H1 (cell line): ENCODE data around the gene NPL. TPM values are rescaled to one million over a fixed set of nuclear protein-coding genes. Genes with fewer than 3 reads are reported as not detected.
A peak's percentile ranks its signal among the peaks of the same experiment; 100 is the strongest.

Experiments used
- CTCF ChIA-PET: fragments of 300-600 bp; sonication (Branson Sonifier 250); formaldehyde crosslinking; loops from one replicate; lab custom pipeline; 2021; ENCODE audit not compliant: partially characterized antibody; lab: Charles Lee
- POLR2A ChIA-PET: fragments of 300-600 bp; sonication (Branson Sonifier 250); formaldehyde crosslinking; loops from one replicate; lab custom pipeline; 2021; ENCODE audit warnings: inconsistent platforms; ENCODE audit not compliant: partially characterized antibody; lab: Charles Lee
- DNase-seq, 2 experiments: peaks; one replicate each; pipeline versions ENCODE4 v3.0.0 to v3.0.0-alpha.2; 2010 to 2022; ENCODE audit warnings: low spot score in 2 of 2, low read depth in 1 of 2, mixed read lengths in 1 of 2
- FAIRE-seq: peaks from 2 replicates; lab custom pipeline; 2011; peaks lifted over from hg19 to GRCh38; lab: Jason Lieb, UNC
- H2AFZ ChIP-seq: 2 replicates; pipeline ENCODE4 v1.8.1; 2012; ENCODE audit warnings: low read length, inconsistent platforms
- H2AK5ac ChIP-seq: 2 replicates; pipeline ENCODE4 v1.6.1; 2013; ENCODE audit warnings: low read depth, low read length
- H2BK120ac ChIP-seq: replicated peaks from 2 replicates; pipeline ENCODE3; 2013; ENCODE audit warnings: low read depth, low read length, inconsistent platforms
- H2BK12ac ChIP-seq: 2 replicates; pipeline ENCODE4 v1.6.1; 2013; ENCODE audit warnings: low read depth, low read length
- H2BK15ac ChIP-seq: 2 replicates; pipeline ENCODE4 v1.6.1; 2013; ENCODE audit warnings: low read length
- H2BK20ac ChIP-seq: 2 replicates; pipeline ENCODE4 v1.6.1; 2013; ENCODE audit warnings: low read length
- H2BK5ac ChIP-seq: 2 replicates; pipeline ENCODE4 v1.6.1; 2013; ENCODE audit warnings: low read depth, low read length
- H3K14ac ChIP-seq: 2 replicates; pipeline ENCODE4 v1.6.1; 2013; ENCODE audit warnings: inconsistent platforms; ENCODE audit not compliant: insufficient read length
- H3K18ac ChIP-seq: 2 replicates; pipeline ENCODE4 v1.6.1; 2013; ENCODE audit warnings: low read length; ENCODE audit errors: extremely low read depth
- H3K23ac ChIP-seq: 2 replicates; pipeline ENCODE4 v1.6.1; 2013; ENCODE audit warnings: inconsistent platforms; ENCODE audit not compliant: insufficient read length
- H3K23me2 ChIP-seq: 2 replicates; pipeline ENCODE4 v1.6.1; 2013; ENCODE audit warnings: low read depth, low read length
- H3K27ac ChIP-seq: 2 replicates; pipeline ENCODE4 v1.6.1; 2011; ENCODE audit warnings: low read depth, low read length, inconsistent platforms
- H3K27me3 ChIP-seq, 4 experiments: replicated peaks in 1 of 4; 1 replicate in 1 of 4; 2 replicates in 3 of 4; pipeline versions ENCODE4 v1.6.1 to v1.8.1; 2011 to 2013; ENCODE audit warnings: low read length in 3 of 4, mild to moderate bottlenecking in 3 of 4, inconsistent platforms in 2 of 4, mixed read lengths in 2 of 4, moderate library complexity in 1 of 4; ENCODE audit not compliant: control insufficient read depth in 3 of 4, insufficient read depth in 3 of 4; ENCODE audit errors: extremely low read depth in 1 of 4
- H3K36me3 ChIP-seq, 4 experiments: 2 replicates each; pipeline versions ENCODE4 v1.6.1 to v1.8.1; 2011 to 2013; ENCODE audit warnings: mild to moderate bottlenecking in 4 of 4, low read length in 3 of 4, moderate library complexity in 2 of 4, control low read depth in 1 of 4, inconsistent platforms in 1 of 4; ENCODE audit not compliant: insufficient read depth in 4 of 4, control insufficient read depth in 2 of 4
- H3K4ac ChIP-seq: replicated peaks from 2 replicates; pipeline ENCODE3; 2013; ENCODE audit warnings: low read length, low read depth, mixed read lengths, inconsistent platforms; ENCODE audit not compliant: insufficient read length
- H3K4me1 ChIP-seq, 4 experiments: replicated peaks in 1 of 4; 1 replicate in 1 of 4; 2 replicates in 3 of 4; pipeline versions ENCODE4 v1.6.1 to v1.8.1; 2011 to 2013; ENCODE audit warnings: low read length in 3 of 4, inconsistent platforms in 2 of 4, mixed read lengths in 1 of 4; ENCODE audit not compliant: insufficient read depth in 4 of 4, control insufficient read depth in 3 of 4
- H3K4me2 ChIP-seq, 2 experiments: 2 replicates each; pipeline versions ENCODE4 v1.6.1 to v1.8.1; 2011 to 2013; ENCODE audit warnings: low read depth in 2 of 2, low read length in 2 of 2, control low read depth in 1 of 2, inconsistent platforms in 1 of 2, mild to moderate bottlenecking in 1 of 2; ENCODE audit not compliant: insufficient read depth in 1 of 2
- H3K4me3 ChIP-seq, 4 experiments: fragments of 200-600, 300-600 bp in 1 of 4; sonication (generic), shearing (Covaris generic), sonication (Bioruptor Twin) in 1 of 4; 2 replicates each; pipeline versions ENCODE4 v1.5.1 to v1.8.1; 2011 to 2016; ENCODE audit warnings: low read length in 4 of 4, low read depth in 3 of 4, control low read depth in 2 of 4, inconsistent platforms in 2 of 4, mild to moderate bottlenecking in 2 of 4, mixed read lengths in 1 of 4, moderate library complexity in 1 of 4; ENCODE audit not compliant: insufficient read depth in 2 of 4; ENCODE audit errors: extremely low read depth in 1 of 4
- H3K56ac ChIP-seq: replicated peaks from 2 replicates; pipeline ENCODE3; 2013; ENCODE audit warnings: low read depth, mild to moderate bottlenecking, mixed read lengths, low read length, inconsistent platforms; ENCODE audit not compliant: insufficient read length
- H3K79me1 ChIP-seq: 2 replicates; pipeline ENCODE4 v1.6.1; 2013; ENCODE audit warnings: low read depth, low read length, control low read depth
- H3K79me2 ChIP-seq, 2 experiments: 2 replicates each; pipeline versions ENCODE4 v1.6.1 to v1.8.1; 2012 to 2013; ENCODE audit warnings: low read length in 2 of 2, mild to moderate bottlenecking in 2 of 2, inconsistent platforms in 1 of 2; ENCODE audit not compliant: insufficient read depth in 2 of 2, control insufficient read depth in 1 of 2
- H3K9ac ChIP-seq, 4 experiments: replicated peaks in 1 of 4; 1 replicate in 1 of 4; 2 replicates in 3 of 4; pipeline versions ENCODE4 v1.6.1 to v1.8.1; 2011 to 2013; ENCODE audit warnings: low read depth in 3 of 4, low read length in 3 of 4, control low read depth in 2 of 4, mild to moderate bottlenecking in 2 of 4, moderate library complexity in 2 of 4, inconsistent platforms in 1 of 4; ENCODE audit errors: extremely low read depth in 1 of 4
- H3K9me3 ChIP-seq, 2 experiments: 2 replicates each; pipeline versions ENCODE4 v1.6.1 to v1.8.1; 2012 to 2013; ENCODE audit warnings: mild to moderate bottlenecking in 2 of 2, moderate library complexity in 2 of 2, control low read depth in 1 of 2, inconsistent platforms in 1 of 2, low read depth in 1 of 2, low read length in 1 of 2, mixed read lengths in 1 of 2; ENCODE audit not compliant: insufficient read depth in 2 of 2
- H4K20me1 ChIP-seq, 2 experiments: replicated peaks in 1 of 2; 2 replicates each; pipeline versions ENCODE3 to v1.8.1; 2011 to 2013; ENCODE audit warnings: inconsistent platforms in 2 of 2, low read length in 2 of 2, mild to moderate bottlenecking in 1 of 2; ENCODE audit not compliant: insufficient read depth in 2 of 2, control insufficient read depth in 1 of 2
- H4K5ac ChIP-seq: 2 replicates; pipeline ENCODE4 v1.6.1; 2013; ENCODE audit warnings: low read length, low read depth, mixed read lengths, inconsistent platforms; ENCODE audit not compliant: insufficient read length
- H4K8ac ChIP-seq: 2 replicates; pipeline ENCODE4 v1.8.0; 2013; ENCODE audit warnings: mild to moderate bottlenecking, moderate library complexity, low read length, inconsistent platforms; ENCODE audit not compliant: insufficient read depth; ENCODE audit errors: extremely low read depth
- H4K91ac ChIP-seq: replicated peaks from 2 replicates; pipeline ENCODE3; 2013; ENCODE audit warnings: low read length, mixed read lengths, inconsistent platforms; ENCODE audit not compliant: insufficient read length
- TEAD4 ChIP-seq: IDR thresholded peaks from 2 replicates; pipeline ENCODE4 v1.6.1; 2012; ENCODE audit warnings: low read depth, low read length, inconsistent platforms, mixed read lengths
- USF2 ChIP-seq: IDR thresholded peaks from 2 replicates; pipeline ENCODE4 v1.6.1; 2011; ENCODE audit warnings: low read length, improper control_type of control experiment
- WGBS, 2 experiments: shearing (Covaris generic) in 1 of 2; methylation state at CpG; one replicate each; pipeline versions ENCODE4 v1.1.6 to v1.1.7; 2013 to 2015; ENCODE audit warnings: low lambda C conversion rate in 2 of 2, mixed read lengths in 2 of 2, inconsistent platforms in 1 of 2, low coverage in 1 of 2, missing lambda C conversion rate in 1 of 2; ENCODE audit not compliant: insufficient replicate concordance in 2 of 2, insufficient coverage in 1 of 2, insufficient read length in 1 of 2; ENCODE audit errors: extremely low coverage in 1 of 2, missing lambda C conversion rate in 1 of 2; 5-methylcytosine and 5-hydroxymethylcytosine counted together
- polyA plus RNA-seq, 7 experiments: library from polyadenylated mRNA; depleted of rRNA in 3 of 7; stranded (reverse) in 5 of 7; unstranded in 2 of 7; fragments of >200 nt in 5 of 7; fragments of 200-250 nt in 2 of 7; gene quantifications; 1 replicate in 5 of 7; 2 replicates in 1 of 7; 4 replicates in 1 of 7; pipeline versions ENCODE4 v1.2.1 to v1.2.3, GENCODE V29; 2011 to 2013; ENCODE audit warnings: missing spikeins in 2 of 7, mixed read lengths in 2 of 7
- total RNA-seq: library from RNA; stranded (reverse); fragmentation: NEBNext Ultra II Directional; extraction: Animal tissue kit (Norgen Biotek cat#: 25700); gene quantifications from 2 replicates; pipeline ENCODE4 v1.2.1, GENCODE V29; 2021

NPL gene
- total and polyA plus RNA-seq, 2 of the 8 experiments (the other 6 are each of a cell fraction or from before 2014, with no cell fraction given), result 2.2 to 4.4 TPM

DNA sequence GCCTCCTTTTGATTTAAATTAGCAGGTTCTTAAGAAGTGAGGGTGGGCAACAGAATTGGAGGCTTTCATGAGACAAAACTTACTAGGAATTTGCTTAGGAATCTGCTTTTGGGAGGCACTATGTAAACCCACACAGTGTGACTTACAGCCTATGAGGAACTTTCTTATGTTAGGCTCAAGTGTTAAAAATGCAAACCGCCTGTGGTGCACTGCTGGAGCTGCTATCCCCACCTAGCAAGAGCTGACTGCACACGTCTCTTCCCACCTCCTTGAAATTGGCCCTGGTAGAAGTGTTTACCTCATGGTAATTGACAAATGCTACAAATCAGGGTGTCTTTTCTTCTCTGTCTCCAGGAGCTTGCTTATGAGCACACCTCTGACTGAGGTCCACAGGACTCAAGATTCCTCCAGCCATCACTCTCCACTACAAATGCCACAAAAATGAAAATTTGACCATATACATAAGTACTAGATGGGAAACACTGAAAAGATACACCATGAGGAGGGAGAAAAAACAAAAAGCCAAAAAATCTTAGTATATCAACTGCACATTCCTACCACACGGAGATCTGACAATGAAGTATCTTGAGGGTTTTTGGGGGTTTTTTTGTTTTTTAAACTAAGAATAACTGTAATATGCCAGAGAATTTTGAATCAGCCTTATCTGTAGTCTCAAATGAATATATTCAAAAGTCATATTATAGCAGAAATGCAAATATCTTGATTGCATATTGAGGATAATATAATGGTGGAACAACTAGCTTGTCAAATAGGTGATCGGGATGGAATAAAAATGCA lies 18.2 kb upstream of the NPL start:
- Histone ChIP-seq H3K36me3 (no peaks in the 10 kb centered on the region), H2BK5ac (no peak overlapping the region), H2AFZ (no peak overlapping the region), H3K4ac (no peak overlapping the region), H3K4me2 (peak overlapping the region in 1 of 2 experiments; percentile 37; a peak in 2 of 4 replicates), H3K14ac (no peak overlapping the region), H2AK5ac (no peak overlapping the region), H3K79me1 (no peaks in the 10 kb centered on the region), H3K18ac (no peak overlapping the region), H4K20me1 (no peaks in the 10 kb centered on the region), H2BK15ac (no peak overlapping the region), H3K79me2 (no peaks in the 10 kb centered on the region), H3K23me2 (no peaks in the 10 kb centered on the region), H2BK20ac (no peak overlapping the region), H3K9me3 (no peaks in the 10 kb centered on the region), H2BK12ac (no peak overlapping the region), H3K4me1 (peaks cover 0 to 8% (median 4%) of the 10 kb centered on the region in 4 experiments; a peak in 4 of 7 replicates), H3K23ac (no peak overlapping the region), H3K27ac (no peak overlapping the region), H3K56ac (no peak overlapping the region), H3K9ac (no peak overlapping the region), H4K5ac (no peak overlapping the region), H2BK120ac (no peak overlapping the region), H3K27me3 (no peaks in the 10 kb centered on the region), H4K91ac (no peak overlapping the region), H3K4me3 (no peak overlapping the region), H4K8ac (no peak overlapping the region)
- CTCF ChIA-PET, result interaction anchor here (0.7 to 6.3 kb wide), 14 partner anchors 9 to 680 kb away, joined by 3 to 77 read pairs (median 4); no protein-coding TSS in a partner anchor
- POLR2A ChIA-PET, result interaction anchor here (1.8 to 2.9 kb wide), 2 partner anchors 167 to 170 kb away, joined by 5 to 10 read pairs; partner anchors contain the start of gene RGS16
- FAIRE-seq (peak; percentile 80), DNase-seq (no peak)
- 0 out of 2 replicates have a peak, but pooled peaks have one; percentile 15 for TF ChIP-seq TEAD4
- no peak for TF ChIP-seq USF2
- 57% methylated on average over 4 of the region's 4 CpGs; no CpG with 5 or more reads in 1 of the 2 experiments for WGBS, 2 experiments
